Activated gamma-delta T cell treated with Interleukin-2 at 50 U/mL for 16 hours (primary cell): ENCODE results near the gene CBY3.
"Not testable (repeated sequence)": the region's sequence is repeated elsewhere in the genome, so short reads cannot be mapped to it uniquely, and the experiment has no call there.

Experiments used
- DNase-seq: peaks from one replicate; pipeline ENCODE4 v3.0.0-alpha.2; 2020

CBY3 gene

DNA sequence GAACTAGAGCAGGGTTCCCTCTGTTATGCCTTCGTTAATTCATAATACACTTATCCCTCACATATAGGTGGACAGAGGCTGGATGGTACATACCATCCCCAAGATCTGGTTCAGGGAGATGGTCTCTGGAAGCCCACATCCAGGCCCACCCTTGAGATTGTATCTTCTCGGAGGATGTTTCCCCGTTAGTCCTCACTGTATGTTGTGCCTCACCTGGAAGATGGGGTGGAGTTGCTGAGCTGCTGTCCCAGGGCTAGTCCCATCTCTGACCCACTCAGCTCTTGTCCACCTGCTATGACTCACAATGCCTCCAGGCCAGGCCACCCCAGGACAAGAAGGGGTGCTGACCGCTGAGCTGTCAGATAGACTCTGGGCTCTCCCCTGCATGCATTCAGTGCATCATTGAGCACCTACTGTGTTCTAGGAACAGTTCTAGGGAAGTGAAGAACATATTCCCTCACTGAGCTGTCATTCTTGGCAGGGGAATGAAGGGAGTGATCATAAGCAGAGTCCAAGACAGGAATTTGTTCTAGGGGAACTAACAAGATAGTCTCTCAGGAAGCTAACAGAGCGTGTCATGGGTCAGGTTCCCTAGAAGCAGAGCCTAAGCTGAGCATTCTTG, at the start of gene CBY3:
Gene CBY3, minus strand, starts transcription at position 255 of the 622 bp plus-strand sequence. Its CDS starts 116 bp downstream, at position 139.
- no peak for DNase-seq

DNA sequence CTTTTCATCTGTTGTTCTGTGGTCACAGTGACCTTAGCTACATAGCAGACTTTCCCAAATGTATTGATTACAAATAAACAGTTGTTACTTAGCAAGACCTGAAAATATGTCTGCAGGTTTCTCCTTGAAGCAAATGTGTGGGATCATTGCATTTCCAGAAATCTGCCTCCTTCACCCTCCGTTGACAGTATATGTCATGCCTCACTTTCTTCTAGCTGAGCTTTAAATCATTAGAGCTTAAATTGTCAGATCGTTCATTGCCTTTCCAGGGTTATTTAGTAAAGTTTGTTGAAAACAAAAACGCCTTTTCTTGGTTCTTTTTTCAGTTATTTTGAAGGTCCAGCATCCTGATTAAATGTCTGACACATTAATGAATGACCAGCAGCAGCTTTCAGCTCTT, 49.5 kb upstream of the CBY3 start:
- DNase-seq: no peak

DNA sequence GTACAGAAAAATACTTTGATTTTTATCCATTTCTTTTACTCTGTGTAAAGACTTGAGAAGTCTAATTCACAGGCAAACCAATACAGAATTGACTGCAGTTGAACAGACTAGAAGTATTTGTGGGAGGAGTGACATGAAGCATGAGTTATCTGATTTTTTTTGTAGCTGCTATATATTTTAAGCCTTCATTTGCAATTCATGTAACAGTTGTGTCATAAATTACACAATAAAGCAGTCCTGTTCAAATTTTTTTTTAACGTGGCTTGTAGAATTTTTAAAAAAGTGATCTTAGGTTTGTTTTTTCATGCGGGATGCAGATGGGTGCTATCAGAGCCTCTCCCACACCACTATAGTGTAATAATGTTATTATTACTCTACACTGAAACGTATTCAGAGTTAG, 48.9 kb upstream of the CBY3 start:
- DNase-seq: no peak

DNA sequence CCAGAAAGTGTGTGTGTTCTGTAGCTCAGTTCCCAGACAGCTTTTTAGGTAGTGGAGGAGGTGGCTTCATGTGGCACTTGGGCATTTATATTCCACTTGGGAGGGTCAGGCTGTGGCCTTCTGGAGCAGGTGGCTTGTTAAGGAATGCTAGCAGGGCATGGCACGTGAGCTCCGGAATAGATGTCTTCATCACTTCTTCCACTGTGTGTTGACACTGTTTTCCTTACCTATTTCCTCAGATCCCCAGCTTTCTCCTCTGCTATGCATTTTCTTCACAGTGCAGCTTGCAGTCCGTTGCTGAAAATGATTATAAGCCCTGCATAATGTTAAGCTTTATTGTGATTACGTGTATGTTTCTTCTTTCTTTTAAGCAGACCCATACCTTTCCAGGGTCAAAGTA, 48.5 kb upstream of the CBY3 start:
- no peak for DNase-seq

DNA sequence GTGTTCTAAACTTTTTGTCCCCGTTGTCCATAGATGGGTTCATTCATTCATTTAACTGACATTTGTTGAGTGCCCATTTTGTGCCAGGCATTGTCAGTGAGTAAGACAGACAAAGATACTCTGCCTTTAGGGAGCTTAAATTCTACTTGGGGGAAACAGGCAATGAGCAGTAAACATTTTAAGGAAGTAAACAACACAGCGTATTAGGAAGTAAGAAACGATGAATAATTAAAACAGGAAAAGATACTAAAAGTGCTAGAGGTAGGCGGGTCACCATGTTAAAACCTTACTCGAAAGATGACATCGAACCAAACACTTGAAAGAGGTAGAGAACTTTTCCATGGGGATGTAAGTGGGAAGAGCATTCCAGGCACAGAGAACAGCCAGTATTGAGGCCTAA, 46.3 kb upstream of the CBY3 start:
- DNase-seq: no peak

DNA sequence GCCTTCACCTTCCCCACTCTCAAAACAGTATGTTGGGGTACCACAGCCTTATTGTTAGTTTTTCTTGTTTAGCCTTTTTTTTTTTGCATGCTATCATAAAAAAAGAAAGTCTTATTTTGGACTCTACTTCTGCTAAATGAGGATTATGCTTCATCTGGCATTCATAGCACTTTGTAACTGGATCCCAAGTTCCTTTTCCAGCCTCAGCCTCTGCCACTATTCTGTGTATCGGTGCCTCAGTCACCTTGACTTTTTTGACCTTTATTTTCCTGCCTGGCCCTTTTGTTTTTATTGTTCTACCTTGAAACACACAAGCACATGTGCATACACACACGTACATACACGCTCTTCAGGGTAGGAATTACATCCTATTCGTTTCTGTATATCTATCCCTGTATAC, 43.3 kb upstream of the CBY3 start:
- no peak for DNase-seq

DNA sequence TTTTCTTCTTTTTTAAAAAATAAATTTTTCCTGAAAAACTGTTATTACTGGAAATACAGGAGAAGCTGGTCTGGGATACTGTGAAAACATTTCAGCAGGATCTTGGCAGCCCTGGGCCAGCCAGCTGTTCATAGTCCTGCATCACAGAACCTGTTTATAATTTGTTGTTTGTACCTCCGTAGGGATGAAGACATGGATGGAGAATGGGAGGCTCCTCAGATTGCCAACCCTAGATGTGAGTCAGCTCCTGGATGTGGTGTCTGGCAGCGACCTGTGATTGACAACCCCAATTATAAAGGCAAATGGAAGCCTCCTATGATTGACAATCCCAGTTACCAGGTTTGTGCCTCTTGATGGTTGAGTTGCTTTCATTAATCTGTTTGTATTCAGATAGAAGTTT, 39.4 kb upstream of the CBY3 start:
- no peak for DNase-seq

DNA sequence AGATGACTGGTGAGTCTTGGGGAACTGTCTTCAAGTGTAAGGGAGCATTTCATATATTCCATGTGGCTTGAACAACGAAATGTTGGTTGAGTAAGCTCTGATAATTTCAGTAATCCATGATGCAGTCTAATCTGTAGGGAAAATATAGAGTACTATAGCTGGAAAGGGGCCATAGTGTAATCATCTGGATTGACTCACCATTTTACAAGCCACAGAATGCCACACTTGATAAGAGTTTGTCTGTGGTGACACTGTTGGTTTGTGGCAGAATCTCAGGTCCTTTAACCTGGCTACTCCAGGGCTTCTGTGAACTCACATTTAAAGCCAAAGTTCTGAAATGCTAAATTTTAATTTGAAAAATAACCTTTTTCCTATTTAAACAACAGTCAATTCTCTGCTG, 35.5 kb upstream of the CBY3 start:
- DNase-seq: no peak

DNA sequence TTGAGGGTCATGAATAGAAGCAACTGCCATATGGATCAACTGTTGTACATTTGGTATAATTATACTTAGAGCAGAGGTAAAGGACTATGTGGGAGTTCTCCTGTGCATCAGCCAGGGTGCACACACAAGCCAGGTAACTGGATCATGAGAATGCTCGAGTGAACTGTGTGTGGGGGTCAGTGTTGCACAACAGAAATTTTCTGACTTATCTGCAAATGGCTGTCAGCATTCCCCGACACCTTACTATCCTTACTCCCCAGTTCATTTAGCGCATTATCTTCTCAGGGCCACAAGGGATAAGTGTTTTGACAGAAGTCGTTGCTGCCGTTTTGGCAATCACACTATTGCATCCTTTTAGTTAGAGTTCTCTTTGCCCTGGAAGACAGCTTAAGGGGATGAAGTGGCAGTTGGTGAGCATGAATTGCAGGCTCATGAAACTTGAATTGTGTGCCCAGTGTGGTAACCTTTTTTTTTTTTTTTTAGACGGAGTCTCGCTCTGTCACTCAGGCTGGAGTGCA, 19.6 kb upstream of the CBY3 start:
- no peak for DNase-seq

DNA sequence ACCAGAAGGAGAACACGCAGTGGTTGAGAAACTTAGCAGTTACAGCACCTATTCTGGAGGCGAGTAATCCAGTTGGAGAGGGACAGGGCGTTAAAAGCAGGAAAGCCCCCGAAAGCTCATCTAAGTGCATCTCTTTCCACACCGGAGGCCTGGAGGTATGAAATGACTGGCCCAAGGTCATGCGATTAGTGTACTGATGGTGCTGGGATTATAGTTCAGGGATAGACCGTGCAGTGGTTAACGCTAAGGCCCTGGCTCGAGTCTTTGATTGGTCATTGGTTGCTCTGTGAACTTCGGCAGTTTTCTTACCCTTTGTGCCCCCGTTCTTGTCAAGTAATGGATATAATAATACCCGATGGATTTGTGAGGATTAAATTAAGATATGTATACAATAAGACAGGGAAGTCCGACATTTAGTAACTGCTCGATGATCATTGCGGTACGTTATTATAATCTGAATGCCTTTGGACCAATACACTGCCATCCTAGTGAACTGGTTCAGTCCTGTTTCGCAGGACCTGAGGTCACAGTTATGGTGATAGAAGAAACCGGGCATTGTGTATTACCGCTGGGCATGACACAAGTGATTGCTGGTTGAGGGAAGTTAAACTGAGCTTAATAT, 18.9 kb upstream of the CBY3 start:
- DNase-seq: no peak

DNA sequence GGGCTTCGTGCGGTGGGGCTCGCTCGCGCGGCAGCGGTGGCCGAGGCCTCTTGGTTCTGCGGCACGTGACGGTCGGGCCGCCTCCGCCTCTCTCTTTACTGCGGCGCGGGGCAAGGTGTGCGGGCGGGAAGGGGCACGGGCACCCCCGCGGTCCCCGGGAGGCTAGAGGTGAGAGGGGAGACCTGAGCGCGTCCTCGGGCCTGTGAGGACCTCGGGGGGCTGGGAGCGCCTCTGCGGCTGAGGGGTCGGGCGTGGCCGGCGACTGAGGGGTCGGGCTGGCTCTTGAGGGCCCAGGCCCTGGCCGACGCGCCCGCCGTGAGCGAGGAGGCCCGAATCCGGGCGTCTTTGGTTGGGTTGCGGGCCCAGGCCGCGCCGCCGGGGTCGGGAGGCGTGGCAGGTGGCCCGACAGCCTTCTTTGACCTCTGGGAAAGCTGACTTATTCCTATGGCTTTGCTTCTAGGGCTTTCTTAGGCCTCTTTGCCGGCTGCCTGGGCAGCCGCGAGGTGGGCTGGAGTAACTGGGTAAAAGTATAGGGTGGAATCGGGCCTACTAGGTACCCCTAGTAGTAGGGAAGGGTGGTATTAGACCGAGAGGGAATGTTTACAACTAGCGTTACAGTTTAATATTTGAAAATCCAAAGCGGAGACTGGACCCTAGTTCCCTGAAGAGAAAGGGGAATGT, 18.2 kb upstream of the CBY3 start, which contains the start of gene CANX:
Gene CANX, plus strand, starts transcription at position 33 of the 681 bp plus-strand sequence. CDS start 6,715 bp downstream, outside the sequence.
- DNase-seq: no peak

DNA sequence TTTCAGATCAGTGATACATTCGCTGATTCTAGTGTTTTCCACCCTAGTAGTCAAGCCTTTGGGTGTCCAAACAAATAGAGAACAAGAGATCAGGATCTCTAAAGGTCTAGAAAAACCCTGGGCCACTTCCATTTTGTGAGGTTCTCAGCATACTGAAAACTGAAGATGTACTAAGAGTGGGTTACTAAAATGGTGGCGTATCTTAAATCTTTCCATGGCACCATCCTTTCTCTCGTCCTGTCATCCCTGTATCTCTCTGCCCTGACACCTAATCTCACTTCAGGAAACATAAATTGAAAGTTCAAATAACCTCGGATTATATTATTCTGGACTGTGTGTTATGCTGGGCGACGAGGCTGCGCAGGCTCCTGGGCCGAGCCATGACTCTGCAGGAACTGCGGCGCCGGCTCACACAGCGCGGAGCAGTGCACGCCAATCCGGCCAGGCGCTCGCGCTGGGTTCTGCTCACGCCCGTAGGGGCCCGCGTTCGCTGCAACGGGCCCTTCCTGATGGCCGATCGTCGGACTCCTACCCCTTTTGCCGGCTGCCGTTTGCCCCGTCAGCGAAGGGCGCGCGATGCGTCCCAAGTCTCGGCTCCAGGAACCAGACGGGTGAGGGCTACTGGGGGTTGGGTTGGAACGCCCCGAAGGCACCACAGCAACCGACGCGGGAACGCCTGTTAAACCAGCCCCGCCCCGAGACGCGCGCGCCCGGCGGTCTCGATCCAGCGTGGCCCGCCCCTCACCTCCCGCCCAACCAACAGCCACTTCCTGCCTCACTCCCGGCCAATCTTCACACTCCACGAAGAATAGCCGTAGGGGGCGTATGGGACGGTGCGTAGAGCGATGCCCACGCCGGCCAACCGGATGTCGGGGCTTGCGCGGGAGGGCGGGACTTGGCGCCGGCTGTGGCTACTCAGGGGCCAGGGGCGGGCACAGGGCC, 17.4 kb upstream of the CBY3 start:
- peak; percentile 98 for DNase-seq

DNA sequence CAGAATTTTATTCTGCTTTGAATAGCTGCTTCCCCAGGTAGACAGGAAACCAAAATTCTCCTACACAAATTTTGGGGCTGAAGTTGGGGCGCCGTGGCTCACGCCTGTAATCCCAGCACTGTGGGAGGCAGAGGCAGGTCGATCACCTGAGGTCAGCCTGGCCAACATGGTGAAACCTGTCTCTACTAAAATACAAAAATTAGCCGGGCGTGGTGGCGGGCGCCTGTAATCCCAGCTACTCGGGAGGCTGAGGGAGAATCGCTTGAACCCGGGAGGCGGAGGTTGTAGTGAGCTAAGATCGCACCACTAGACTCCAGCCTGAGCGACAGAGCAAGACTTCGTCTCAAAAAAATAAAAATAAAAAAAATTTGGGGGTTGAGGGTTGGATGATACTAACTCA, 16.7 kb upstream of the CBY3 start:
- DNase-seq: not testable (repeated sequence)

DNA sequence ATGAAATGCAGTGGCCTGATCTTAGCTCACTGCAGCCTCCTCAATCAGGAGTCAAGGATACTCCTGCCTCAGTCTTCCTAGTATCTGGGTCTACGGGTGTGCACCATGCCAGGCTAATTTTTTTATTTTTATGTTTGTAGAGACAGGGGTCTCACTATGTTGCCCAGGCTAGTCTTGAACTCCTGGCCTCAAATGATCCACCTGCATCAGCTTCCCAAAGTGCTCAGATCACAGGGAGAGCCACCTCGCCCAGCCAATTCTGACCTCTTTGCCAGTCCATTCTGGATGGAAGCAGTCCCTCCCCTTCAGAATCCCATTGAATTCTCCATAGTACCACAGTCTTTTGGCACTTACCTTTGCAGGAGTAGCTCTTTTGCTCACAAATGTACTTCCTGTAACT, 16.3 kb upstream of the CBY3 start:
- no peak for DNase-seq

DNA sequence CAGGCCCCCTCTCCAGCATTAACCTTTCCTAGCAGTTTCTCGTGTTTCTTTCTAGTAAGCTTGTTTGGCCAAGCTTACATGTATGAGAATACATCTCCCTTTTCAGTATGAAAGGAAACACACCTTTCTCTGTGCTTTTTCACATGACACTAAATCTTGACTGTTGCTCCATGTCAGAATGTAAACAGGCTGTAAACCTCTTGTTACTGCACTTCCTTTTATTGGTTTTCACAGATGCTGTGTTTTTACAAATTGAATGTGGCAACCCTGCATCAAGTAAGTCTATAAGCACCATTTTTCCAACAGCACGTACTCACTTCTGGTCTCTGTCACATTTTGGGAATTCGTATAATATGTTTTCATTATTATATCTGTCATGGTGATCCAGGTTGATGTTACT, 15.8 kb upstream of the CBY3 start:
- DNase-seq: no peak

DNA sequence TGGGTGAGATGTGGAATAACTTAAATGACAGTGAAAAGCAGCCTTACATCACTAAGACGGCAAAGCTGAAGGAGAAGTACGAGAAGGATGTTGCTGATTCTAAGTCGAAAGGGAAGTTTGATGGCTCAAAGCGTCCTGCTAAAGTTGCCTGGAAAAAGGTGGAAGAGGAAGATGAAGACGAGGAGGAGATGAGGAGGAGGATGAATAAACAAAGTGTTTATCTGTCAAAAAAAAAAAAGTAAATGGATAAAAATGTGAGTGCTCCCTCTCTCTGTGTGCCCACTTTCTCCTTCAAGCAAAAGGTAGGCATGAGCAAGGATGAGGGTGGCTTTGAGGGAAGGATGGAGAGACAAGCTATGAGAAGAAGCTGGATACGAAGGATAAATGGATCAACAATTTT, 13.7 kb upstream of the CBY3 start:
- no peak for DNase-seq

DNA sequence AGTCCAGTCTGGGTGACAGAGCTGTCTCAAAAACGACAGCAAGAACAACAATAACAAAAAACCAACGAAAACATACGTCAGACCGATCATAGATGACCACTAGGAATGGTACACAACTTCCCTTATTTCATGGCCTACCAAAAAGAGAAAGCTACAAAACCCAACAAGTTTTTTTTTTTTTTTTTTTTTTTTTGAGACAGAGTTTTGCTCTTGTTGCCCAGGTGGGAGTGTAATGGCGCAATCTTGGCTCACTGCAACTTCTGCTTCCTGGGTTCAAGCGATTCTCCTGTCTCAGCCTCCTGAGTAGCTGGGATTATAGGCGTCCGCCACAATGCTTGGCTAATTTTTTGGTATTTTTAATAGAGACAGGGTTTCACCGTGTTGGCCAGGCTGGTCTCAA, 8.4 kb upstream of the CBY3 start:
- not testable (repeated sequence) for DNase-seq

DNA sequence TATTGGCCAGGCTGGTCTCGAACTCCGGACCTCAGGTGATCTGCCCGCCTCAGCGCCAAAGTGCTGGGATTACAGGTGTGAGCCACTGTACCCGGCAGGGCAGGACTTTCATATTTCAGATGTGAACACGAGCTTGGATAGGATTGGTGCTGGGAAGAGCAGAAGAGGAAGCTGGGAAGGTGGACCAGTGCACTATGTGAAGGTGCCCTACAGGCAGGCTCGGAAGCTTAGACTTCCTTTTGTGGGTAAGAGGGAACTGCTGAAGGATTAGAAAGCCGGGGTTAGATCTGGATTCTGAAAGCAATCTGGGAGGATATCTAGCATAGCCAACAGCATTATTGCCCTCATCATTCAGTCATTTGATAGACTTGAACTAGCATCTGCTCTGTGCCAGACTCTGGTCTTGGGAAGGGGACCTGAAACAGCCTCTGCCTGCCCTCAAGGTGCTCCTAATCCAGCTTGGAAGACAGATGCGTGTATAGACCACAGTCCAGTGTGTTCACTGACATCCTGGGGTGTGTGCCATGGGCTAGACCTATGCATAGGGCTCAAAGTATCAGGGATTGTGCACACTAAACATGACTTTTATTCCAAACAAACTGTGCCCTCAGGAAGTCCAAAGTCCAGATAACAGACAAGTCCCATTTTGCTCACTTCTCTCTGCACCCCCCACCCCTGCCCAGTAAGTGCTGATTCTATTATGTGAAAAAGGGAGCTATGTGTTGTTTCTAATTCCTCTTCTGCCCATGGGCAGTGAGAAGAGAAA, 637 bp downstream of the CBY3 start:
- no peak for DNase-seq

DNA sequence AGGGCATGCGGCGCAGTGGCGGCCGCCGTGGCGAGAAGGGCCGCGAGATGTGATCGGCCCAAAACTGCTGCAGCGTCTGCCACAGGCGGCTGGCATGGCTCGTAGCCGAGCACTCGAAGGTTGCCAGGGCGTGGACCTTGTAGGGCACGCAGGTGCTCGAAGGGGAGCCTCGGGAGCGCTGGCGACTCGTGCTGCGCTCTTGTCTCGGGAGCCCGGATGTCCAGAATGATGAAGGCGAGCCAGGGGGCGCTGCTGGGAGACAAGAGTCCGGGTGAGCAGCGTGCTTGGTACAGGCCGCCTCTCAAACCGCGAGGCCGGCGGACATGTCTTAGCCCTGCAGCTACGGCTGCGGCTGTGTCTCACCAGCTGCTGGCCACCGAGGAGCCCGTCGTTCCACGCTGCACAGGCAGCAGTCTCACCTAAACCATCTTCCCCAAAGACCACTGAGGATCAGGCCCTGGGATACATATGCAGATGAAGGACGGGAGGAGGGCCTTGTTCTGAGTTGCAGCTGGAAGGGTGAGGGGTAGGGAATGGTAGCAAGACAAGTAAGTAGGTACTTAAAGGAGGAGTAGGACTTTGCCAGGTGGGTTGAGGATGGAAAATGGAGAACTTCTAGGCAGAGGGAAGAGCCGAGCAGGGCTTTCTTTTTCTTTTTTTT, 1.7 kb downstream of the CBY3 start:
- DNase-seq: peak; percentile 62

DNA sequence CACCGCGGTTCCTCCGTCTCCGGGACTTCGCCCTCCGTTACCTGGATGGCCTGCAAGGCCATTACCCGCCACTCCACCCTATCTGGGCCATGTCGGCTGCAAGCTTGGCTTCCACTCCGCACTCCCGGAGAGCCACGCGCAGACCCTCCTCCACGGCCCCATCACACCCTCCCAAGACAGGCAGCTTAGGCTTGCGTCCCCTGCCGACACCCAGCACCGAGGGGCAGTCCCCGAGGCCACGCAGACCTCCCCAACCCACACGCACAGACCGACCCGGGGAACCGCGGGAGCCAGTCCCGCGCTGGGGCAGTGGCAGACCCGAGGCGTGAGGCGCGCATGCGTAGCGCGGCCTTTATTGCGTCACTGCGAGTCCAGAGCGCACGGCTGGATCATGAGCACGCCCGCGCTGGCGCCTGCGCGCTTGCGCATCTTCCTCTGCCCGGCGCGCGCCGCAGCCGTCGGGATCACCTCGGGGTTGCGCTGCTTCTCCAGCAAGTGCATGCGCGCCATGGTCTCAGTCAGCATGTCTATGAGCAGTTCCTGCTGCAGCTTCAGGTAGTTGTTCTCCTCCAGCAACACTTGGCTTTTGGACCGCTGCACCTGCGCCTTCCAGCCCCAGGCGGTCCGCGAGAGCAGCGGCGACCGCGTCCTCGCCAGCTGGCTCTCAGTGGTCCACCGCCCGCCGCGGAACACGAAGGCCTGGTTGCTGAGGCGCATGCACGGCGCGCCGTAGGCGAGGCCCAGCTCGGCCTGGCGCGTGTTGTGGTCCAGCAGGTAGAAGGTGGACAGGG, 2.4 kb downstream of the CBY3 start:
- peak; percentile 90 for DNase-seq

DNA sequence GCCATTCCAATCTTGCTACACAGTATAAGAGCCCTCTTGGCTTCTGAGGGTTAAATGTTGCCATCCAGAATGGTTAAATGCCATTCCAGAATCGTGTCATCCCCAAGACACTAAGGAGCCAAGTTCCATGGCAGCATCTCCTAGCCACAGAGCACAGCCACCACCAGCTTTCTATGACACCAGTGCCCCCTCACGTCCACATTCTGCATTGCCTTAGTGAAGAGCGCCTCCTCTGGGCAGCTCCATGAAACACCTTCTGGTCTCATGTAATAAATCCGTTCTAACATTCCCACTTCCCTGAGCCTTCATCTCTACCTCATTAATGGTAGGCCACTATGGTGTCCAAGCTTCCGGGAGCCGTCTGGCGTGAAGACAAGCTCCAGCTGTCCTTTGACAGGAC, 12.4 kb downstream of the CBY3 start:
- DNase-seq: peak; percentile 16
